H1 (cell line): ENCODE results near the gene ZBTB7A. TPM values are rescaled to one million over a fixed set of nuclear protein-coding genes. Genes with fewer than 3 reads are reported as not detected.

Experiments
- CTCF ChIA-PET: fragments of 300-600 bp; sonication (Branson Sonifier 250); formaldehyde crosslinking; loops from one replicate; lab custom pipeline; 2021; ENCODE audit not compliant: partially characterized antibody; lab: Charles Lee
- POLR2A ChIA-PET: fragments of 300-600 bp; sonication (Branson Sonifier 250); formaldehyde crosslinking; loops from one replicate; lab custom pipeline; 2021; ENCODE audit warnings: inconsistent platforms; ENCODE audit not compliant: partially characterized antibody; lab: Charles Lee
- DNase-seq, 2 experiments: peaks; one replicate each; pipeline versions ENCODE4 v3.0.0 to v3.0.0-alpha.2; 2010 to 2022; ENCODE audit warnings: low spot score in 2 of 2, low read depth in 1 of 2, mixed read lengths in 1 of 2
- FAIRE-seq: peaks from 2 replicates; lab custom pipeline; 2011; peaks lifted over from hg19 to GRCh38; lab: Jason Lieb, UNC
- H2AFZ ChIP-seq: 2 replicates; pipeline ENCODE4 v1.8.1; 2012; ENCODE audit warnings: low read length, inconsistent platforms
- H2AK5ac ChIP-seq: 2 replicates; pipeline ENCODE4 v1.6.1; 2013; ENCODE audit warnings: low read depth, low read length
- H2BK120ac ChIP-seq: replicated peaks from 2 replicates; pipeline ENCODE3; 2013; ENCODE audit warnings: low read depth, low read length, inconsistent platforms
- H2BK12ac ChIP-seq: 2 replicates; pipeline ENCODE4 v1.6.1; 2013; ENCODE audit warnings: low read depth, low read length
- H2BK15ac ChIP-seq: 2 replicates; pipeline ENCODE4 v1.6.1; 2013; ENCODE audit warnings: low read length
- H2BK20ac ChIP-seq: 2 replicates; pipeline ENCODE4 v1.6.1; 2013; ENCODE audit warnings: low read length
- H2BK5ac ChIP-seq: 2 replicates; pipeline ENCODE4 v1.6.1; 2013; ENCODE audit warnings: low read depth, low read length
- H3K14ac ChIP-seq: 2 replicates; pipeline ENCODE4 v1.6.1; 2013; ENCODE audit warnings: inconsistent platforms; ENCODE audit not compliant: insufficient read length
- H3K18ac ChIP-seq: 2 replicates; pipeline ENCODE4 v1.6.1; 2013; ENCODE audit warnings: low read length; ENCODE audit errors: extremely low read depth
- H3K23ac ChIP-seq: 2 replicates; pipeline ENCODE4 v1.6.1; 2013; ENCODE audit warnings: inconsistent platforms; ENCODE audit not compliant: insufficient read length
- H3K23me2 ChIP-seq: 2 replicates; pipeline ENCODE4 v1.6.1; 2013; ENCODE audit warnings: low read depth, low read length
- H3K27ac ChIP-seq: 2 replicates; pipeline ENCODE4 v1.6.1; 2011; ENCODE audit warnings: low read depth, low read length, inconsistent platforms
- H3K27me3 ChIP-seq, 4 experiments: replicated peaks in 1 of 4; 1 replicate in 1 of 4; 2 replicates in 3 of 4; pipeline versions ENCODE4 v1.6.1 to v1.8.1; 2011 to 2013; ENCODE audit warnings: low read length in 3 of 4, mild to moderate bottlenecking in 3 of 4, inconsistent platforms in 2 of 4, mixed read lengths in 2 of 4, moderate library complexity in 1 of 4; ENCODE audit not compliant: control insufficient read depth in 3 of 4, insufficient read depth in 3 of 4; ENCODE audit errors: extremely low read depth in 1 of 4
- H3K36me3 ChIP-seq, 4 experiments: 2 replicates each; pipeline versions ENCODE4 v1.6.1 to v1.8.1; 2011 to 2013; ENCODE audit warnings: mild to moderate bottlenecking in 4 of 4, low read length in 3 of 4, moderate library complexity in 2 of 4, control low read depth in 1 of 4, inconsistent platforms in 1 of 4; ENCODE audit not compliant: insufficient read depth in 4 of 4, control insufficient read depth in 2 of 4
- H3K4ac ChIP-seq: replicated peaks from 2 replicates; pipeline ENCODE3; 2013; ENCODE audit warnings: low read length, low read depth, mixed read lengths, inconsistent platforms; ENCODE audit not compliant: insufficient read length
- H3K4me1 ChIP-seq, 4 experiments: replicated peaks in 1 of 4; 1 replicate in 1 of 4; 2 replicates in 3 of 4; pipeline versions ENCODE4 v1.6.1 to v1.8.1; 2011 to 2013; ENCODE audit warnings: low read length in 3 of 4, inconsistent platforms in 2 of 4, mixed read lengths in 1 of 4; ENCODE audit not compliant: insufficient read depth in 4 of 4, control insufficient read depth in 3 of 4
- H3K4me2 ChIP-seq, 2 experiments: 2 replicates each; pipeline versions ENCODE4 v1.6.1 to v1.8.1; 2011 to 2013; ENCODE audit warnings: low read depth in 2 of 2, low read length in 2 of 2, control low read depth in 1 of 2, inconsistent platforms in 1 of 2, mild to moderate bottlenecking in 1 of 2; ENCODE audit not compliant: insufficient read depth in 1 of 2
- H3K4me3 ChIP-seq, 4 experiments: fragments of 200-600, 300-600 bp in 1 of 4; sonication (generic), shearing (Covaris generic), sonication (Bioruptor Twin) in 1 of 4; 2 replicates each; pipeline versions ENCODE4 v1.5.1 to v1.8.1; 2011 to 2016; ENCODE audit warnings: low read length in 4 of 4, low read depth in 3 of 4, control low read depth in 2 of 4, inconsistent platforms in 2 of 4, mild to moderate bottlenecking in 2 of 4, mixed read lengths in 1 of 4, moderate library complexity in 1 of 4; ENCODE audit not compliant: insufficient read depth in 2 of 4; ENCODE audit errors: extremely low read depth in 1 of 4
- H3K56ac ChIP-seq: replicated peaks from 2 replicates; pipeline ENCODE3; 2013; ENCODE audit warnings: low read depth, mild to moderate bottlenecking, mixed read lengths, low read length, inconsistent platforms; ENCODE audit not compliant: insufficient read length
- H3K79me1 ChIP-seq: 2 replicates; pipeline ENCODE4 v1.6.1; 2013; ENCODE audit warnings: low read depth, low read length, control low read depth
- H3K79me2 ChIP-seq, 2 experiments: 2 replicates each; pipeline versions ENCODE4 v1.6.1 to v1.8.1; 2012 to 2013; ENCODE audit warnings: low read length in 2 of 2, mild to moderate bottlenecking in 2 of 2, inconsistent platforms in 1 of 2; ENCODE audit not compliant: insufficient read depth in 2 of 2, control insufficient read depth in 1 of 2
- H3K9ac ChIP-seq, 4 experiments: replicated peaks in 1 of 4; 1 replicate in 1 of 4; 2 replicates in 3 of 4; pipeline versions ENCODE4 v1.6.1 to v1.8.1; 2011 to 2013; ENCODE audit warnings: low read depth in 3 of 4, low read length in 3 of 4, control low read depth in 2 of 4, mild to moderate bottlenecking in 2 of 4, moderate library complexity in 2 of 4, inconsistent platforms in 1 of 4; ENCODE audit errors: extremely low read depth in 1 of 4
- H3K9me3 ChIP-seq, 2 experiments: 2 replicates each; pipeline versions ENCODE4 v1.6.1 to v1.8.1; 2012 to 2013; ENCODE audit warnings: mild to moderate bottlenecking in 2 of 2, moderate library complexity in 2 of 2, control low read depth in 1 of 2, inconsistent platforms in 1 of 2, low read depth in 1 of 2, low read length in 1 of 2, mixed read lengths in 1 of 2; ENCODE audit not compliant: insufficient read depth in 2 of 2
- H4K20me1 ChIP-seq, 2 experiments: replicated peaks in 1 of 2; 2 replicates each; pipeline versions ENCODE3 to v1.8.1; 2011 to 2013; ENCODE audit warnings: inconsistent platforms in 2 of 2, low read length in 2 of 2, mild to moderate bottlenecking in 1 of 2; ENCODE audit not compliant: insufficient read depth in 2 of 2, control insufficient read depth in 1 of 2
- H4K5ac ChIP-seq: 2 replicates; pipeline ENCODE4 v1.6.1; 2013; ENCODE audit warnings: low read length, low read depth, mixed read lengths, inconsistent platforms; ENCODE audit not compliant: insufficient read length
- H4K8ac ChIP-seq: 2 replicates; pipeline ENCODE4 v1.8.0; 2013; ENCODE audit warnings: mild to moderate bottlenecking, moderate library complexity, low read length, inconsistent platforms; ENCODE audit not compliant: insufficient read depth; ENCODE audit errors: extremely low read depth
- H4K91ac ChIP-seq: replicated peaks from 2 replicates; pipeline ENCODE3; 2013; ENCODE audit warnings: low read length, mixed read lengths, inconsistent platforms; ENCODE audit not compliant: insufficient read length
- ASH2L ChIP-seq: fragments of 200-600, 300-600 bp; sonication (generic); IDR thresholded peaks from one replicate; pipeline ENCODE4 v1.7.1; 2017; ENCODE audit warnings: low read length
- ATF2 ChIP-seq: IDR thresholded peaks from 2 replicates; pipeline ENCODE4 v1.6.1; 2012; ENCODE audit warnings: low read length, inconsistent platforms
- BRCA1 ChIP-seq: IDR thresholded peaks from 2 replicates; pipeline ENCODE4 v1.6.1; 2012; ENCODE audit warnings: low read depth, low read length, improper control_type of control experiment
- CBX5 ChIP-seq: fragments of 300-800, 300-1000 bp; sonication (generic); IDR thresholded peaks from 2 replicates; pipeline ENCODE4 v1.7.1; 2016; ENCODE audit warnings: antibody characterized with exemption, low read length, low read depth
- CBX8 ChIP-seq: fragments of 300-800, 300-1000 bp; sonication (generic); IDR thresholded peaks from 2 replicates; pipeline ENCODE4 v1.7.1; 2016; ENCODE audit warnings: low read depth, low read length, borderline replicate concordance
- CHD1 ChIP-seq: IDR thresholded peaks from 2 replicates; pipeline ENCODE4 v1.6.1; 2012; ENCODE audit warnings: low read depth, low read length, improper control_type of control experiment
- EGR1 ChIP-seq: IDR thresholded peaks from 2 replicates; pipeline ENCODE4 v1.6.1; 2011; ENCODE audit warnings: low read depth, low read length, borderline replicate concordance
- HDAC6 ChIP-seq: IDR thresholded peaks from one replicate; pipeline ENCODE4 v1.7.1; 2012; ENCODE audit warnings: low read depth, mild to moderate bottlenecking, inconsistent platforms, low read length, moderate library complexity
- KDM1A ChIP-seq: fragments of 200-600, 300-600 bp; sonication (generic); IDR thresholded peaks from 2 replicates; pipeline ENCODE4 v1.7.1; 2016; ENCODE audit warnings: mild to moderate bottlenecking, low read length, borderline replicate concordance
- KDM4A ChIP-seq: IDR thresholded peaks from one replicate; pipeline ENCODE4 v1.7.1; 2012; ENCODE audit warnings: low read depth, mild to moderate bottlenecking, moderate library complexity, low read length, inconsistent platforms; ENCODE audit not compliant: severe bottlenecking
- KDM5A ChIP-seq: fragments of 200-600 bp; IDR thresholded peaks from 2 replicates; pipeline ENCODE4 v1.7.1; 2012; ENCODE audit warnings: mild to moderate bottlenecking, low read length, inconsistent platforms, mixed read lengths
- RBBP5 ChIP-seq: IDR thresholded peaks from 2 replicates; pipeline ENCODE4 v1.7.1; 2012; ENCODE audit warnings: low read depth, mild to moderate bottlenecking, inconsistent platforms, low read length, moderate library complexity, borderline replicate concordance
- SP1 ChIP-seq: IDR thresholded peaks from 2 replicates; pipeline ENCODE4 v1.6.1; 2011; ENCODE audit warnings: low read depth, low read length
- WGBS, 2 experiments: shearing (Covaris generic) in 1 of 2; methylation state at CpG; one replicate each; pipeline versions ENCODE4 v1.1.6 to v1.1.7; 2013 to 2015; ENCODE audit warnings: low lambda C conversion rate in 2 of 2, mixed read lengths in 2 of 2, inconsistent platforms in 1 of 2, low coverage in 1 of 2, missing lambda C conversion rate in 1 of 2; ENCODE audit not compliant: insufficient replicate concordance in 2 of 2, insufficient coverage in 1 of 2, insufficient read length in 1 of 2; ENCODE audit errors: extremely low coverage in 1 of 2, missing lambda C conversion rate in 1 of 2; 5-methylcytosine and 5-hydroxymethylcytosine counted together
- polyA plus RNA-seq, 7 experiments: library from polyadenylated mRNA; depleted of rRNA in 3 of 7; stranded (reverse) in 5 of 7; unstranded in 2 of 7; fragments of >200 nt in 5 of 7; fragments of 200-250 nt in 2 of 7; gene quantifications; 1 replicate in 5 of 7; 2 replicates in 1 of 7; 4 replicates in 1 of 7; pipeline versions ENCODE4 v1.2.1 to v1.2.3, GENCODE V29; 2011 to 2013; ENCODE audit warnings: missing spikeins in 2 of 7, mixed read lengths in 2 of 7
- total RNA-seq: library from RNA; stranded (reverse); fragmentation: NEBNext Ultra II Directional; extraction: Animal tissue kit (Norgen Biotek cat#: 25700); gene quantifications from 2 replicates; pipeline ENCODE4 v1.2.1, GENCODE V29; 2021

Gene ZBTB7A
- total and polyA plus RNA-seq, 2 of the 8 experiments (the other 6 are each of a cell fraction or from before 2014, with no cell fraction given), result 5.6 to 17.8 TPM

GRCh38 chr19:4097501-4097900 is 30.8 kb upstream of the ZBTB7A start:
- H2BK5ac ChIP-seq, result no peak overlapping the region
- no peaks in the 10 kb centered on the region for H3K79me1 ChIP-seq
- H2AFZ ChIP-seq, result no peak overlapping the region
- ChIA-PET POLR2A (interaction anchor here (1.1 to 3.2 kb wide), 6 partner anchors 8 to 120 kb away, joined by 3 to 14 read pairs (median 4); no protein-coding TSS in a partner anchor), CTCF (interaction anchor here (3.4 kb wide), 1 partner anchor 42 kb away, joined by 15 read pairs; no protein-coding TSS in a partner anchor)
- H3K18ac ChIP-seq, result no peak overlapping the region
- H3K23ac ChIP-seq, result no peak overlapping the region
- no peak overlapping the region for H4K8ac ChIP-seq
- 97% methylated on average over 10 of the region's 11 CpGs; no CpG with 5 or more reads in 1 of the 2 experiments for WGBS, 2 experiments
- no peak overlapping the region for H2BK15ac ChIP-seq
- H3K56ac ChIP-seq, result no peak overlapping the region
- H3K4me1 ChIP-seq, result no peaks in the 10 kb centered on the region
- H2BK20ac ChIP-seq, result no peak overlapping the region
- no peaks in the 10 kb centered on the region for H3K79me2 ChIP-seq
- no peak overlapping the region for H3K27ac ChIP-seq
- no peak overlapping the region for H2BK12ac ChIP-seq
- H3K4me2 ChIP-seq, result no peak overlapping the region
- H3K9me3 ChIP-seq, result no peaks in the 10 kb centered on the region
- no peak overlapping the region for H3K14ac ChIP-seq
- no peak for FAIRE-seq
- DNase-seq, result no peak
- no peak overlapping the region for H4K5ac ChIP-seq
- H3K23me2 ChIP-seq, result no peaks in the 10 kb centered on the region
- peaks cover 4 to 8% of the 10 kb centered on the region in 2 experiments for H4K20me1 ChIP-seq
- H3K4ac ChIP-seq, result no peak overlapping the region
- no peak overlapping the region for H2BK120ac ChIP-seq
- peaks cover 11 to 60% (median 36%) of the 10 kb centered on the region in 4 experiments for H3K36me3 ChIP-seq
- no peak overlapping the region for H3K9ac ChIP-seq
- H3K27me3 ChIP-seq, result no peaks in the 10 kb centered on the region
- no peak overlapping the region for H3K4me3 ChIP-seq
- no peak overlapping the region for H4K91ac ChIP-seq
- no peak overlapping the region for H2AK5ac ChIP-seq
- TF ChIP-seq ATF2, result no peak
- TF ChIP-seq HDAC6, result no peak
- TF ChIP-seq KDM4A, result no peak
- TF ChIP-seq CBX8, result no peak
- TF ChIP-seq EGR1, result no peak
- no peak for TF ChIP-seq KDM1A
- no peak for TF ChIP-seq SP1
- no peak for TF ChIP-seq CBX5
- no peak for TF ChIP-seq RBBP5
- TF ChIP-seq KDM5A, result no peak
- TF ChIP-seq BRCA1, result no peak
- TF ChIP-seq CHD1, result no peak
- TF ChIP-seq ASH2L, result no peak
